ENCODE data around the gene LSM12.

DNA sequence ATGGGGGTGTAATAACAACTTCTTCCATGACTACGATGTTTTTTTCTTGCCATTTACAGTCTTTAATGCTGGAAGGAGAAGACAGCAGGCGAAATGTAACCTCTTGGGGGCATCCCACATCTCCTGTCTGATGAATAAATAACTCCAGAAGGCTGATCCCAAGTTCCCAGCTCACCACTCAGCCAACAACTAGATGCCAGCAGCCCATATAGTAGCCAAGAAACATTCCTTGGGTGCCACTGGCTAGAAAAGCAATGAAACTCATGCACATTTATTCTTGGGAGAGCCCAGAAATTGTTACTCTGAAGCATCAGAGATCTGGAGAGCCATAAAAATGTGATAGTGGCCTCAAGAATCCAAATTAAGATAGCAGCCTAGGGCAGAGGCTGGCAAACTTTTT lies 29.0 kb downstream of the LSM12 start:
- TF ChIP-seq, protein P1, sequence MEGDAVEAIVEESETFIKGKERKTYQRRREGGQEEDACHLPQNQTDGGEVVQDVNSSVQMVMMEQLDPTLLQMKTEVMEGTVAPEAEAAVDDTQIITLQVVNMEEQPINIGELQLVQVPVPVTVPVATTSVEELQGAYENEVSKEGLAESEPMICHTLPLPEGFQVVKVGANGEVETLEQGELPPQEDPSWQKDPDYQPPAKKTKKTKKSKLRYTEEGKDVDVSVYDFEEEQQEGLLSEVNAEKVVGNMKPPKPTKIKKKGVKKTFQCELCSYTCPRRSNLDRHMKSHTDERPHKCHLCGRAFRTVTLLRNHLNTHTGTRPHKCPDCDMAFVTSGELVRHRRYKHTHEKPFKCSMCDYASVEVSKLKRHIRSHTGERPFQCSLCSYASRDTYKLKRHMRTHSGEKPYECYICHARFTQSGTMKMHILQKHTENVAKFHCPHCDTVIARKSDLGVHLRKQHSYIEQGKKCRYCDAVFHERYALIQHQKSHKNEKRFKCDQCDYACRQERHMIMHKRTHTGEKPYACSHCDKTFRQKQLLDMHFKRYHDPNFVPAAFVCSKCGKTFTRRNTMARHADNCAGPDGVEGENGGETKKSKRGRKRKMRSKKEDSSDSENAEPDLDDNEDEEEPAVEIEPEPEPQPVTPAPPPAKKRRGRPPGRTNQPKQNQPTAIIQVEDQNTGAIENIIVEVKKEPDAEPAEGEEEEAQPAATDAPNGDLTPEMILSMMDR (IDR thresholded peaks at IDR 0.05; ENCODE audit: low read length), result no peak
- TF ChIP-seq EZH2 (IDR thresholded peaks at IDR 0.05; ENCODE audit: borderline replicate concordance, low read length), result no peak

Measured in OCI-LY1 (cell line).